ENCODE measurements around the gene RCVRN. TPM values are rescaled to one million over a fixed set of nuclear protein-coding genes. Genes with fewer than 3 reads are reported as not detected.

The RCVRN gene
- total and polyA plus RNA-seq, 9 of the 15 experiments (the other 6 are each of a cell fraction or from before 2014, with no cell fraction given) = not detected

GRCh38 chr17:9868552-9868951, 36.5 kb downstream of the RCVRN start (continued):
- TF ChIP-seq ARID4B (CRISPR knock-in tag; IDR thresholded peaks at IDR 0.05) (no peak), PYGO2 (tag; IDR thresholded peaks at IDR 0.05) (no peak), TCF3 (CRISPR knock-in tag; IDR thresholded peaks at IDR 0.05) (no peak), RAD21 (CRISPR knock-in tag; conservative IDR thresholded peaks at IDR 0.05 in 1 of 2, IDR thresholded peaks at IDR 0.05 in 1 of 2) (no peak), ZNF449 (CRISPR knock-in tag; IDR thresholded peaks at IDR 0.05) (no peak)

Data from K562 (cell line).